HFFc6 (cell line): Measurements from ENCODE around the gene CHIT1. TPM values are rescaled to one million over a fixed set of nuclear protein-coding genes. Genes with fewer than 3 reads are reported as not detected.

ENCODE experiments used
- DNase-seq: peaks from one replicate; pipeline ENCODE4 v3.0.0-alpha.2; 2018
- H3K27ac Mint-ChIP-seq: 2 replicates; pipeline ENCODE4 v1.8.0; 2020; ENCODE audit warnings: mild to moderate bottlenecking, mixed read lengths
- H3K27me3 Mint-ChIP-seq: 2 replicates; pipeline ENCODE4 v1.8.0; 2021; ENCODE audit warnings: mild to moderate bottlenecking, moderate library complexity, mixed read lengths; ENCODE audit not compliant: insufficient read depth
- H3K36me3 Mint-ChIP-seq: 2 replicates; pipeline ENCODE4 v1.8.0; 2021; ENCODE audit warnings: low read depth, mixed read lengths
- H3K4me1 Mint-ChIP-seq: 2 replicates; pipeline ENCODE4 v1.8.0; 2020; ENCODE audit warnings: low read depth, mixed read lengths
- H3K4me3 Mint-ChIP-seq: 2 replicates; pipeline ENCODE4 v1.8.0; 2020; ENCODE audit warnings: mild to moderate bottlenecking, moderate library complexity, mixed read lengths
- H3K9me3 Mint-ChIP-seq: 2 replicates; pipeline ENCODE4 v1.8.0; 2020; ENCODE audit warnings: mild to moderate bottlenecking, mixed read lengths
- CTCF ChIP-seq: fragments of 200-600 bp; sonication (generic); IDR thresholded peaks from 2 replicates; pipeline ENCODE4 v1.5.0; 2021; ENCODE audit warnings: antibody characterized with exemption, mild to moderate bottlenecking
- total RNA-seq, 6 experiments: library from RNA; stranded (reverse); fragmentation: NEBNext Ultra II Directional; extraction: Animal tissue kit (Norgen Biotek cat#: 25700); gene quantifications; 2 replicates in 1 of 6; 3 replicates in 5 of 6; pipeline ENCODE4 v1.2.3, GENCODE V29; 2021

The CHIT1 gene
- total RNA-seq, 6 experiments from 2014 or later: not detected

GRCh38 chr1:203177470-203178039, 51.9 kb downstream of the CHIT1 start:
- Mint-ChIP-seq H3K27ac (peak overlapping the region; percentile 94), H3K4me1 (peaks cover 41% of the 10 kb centered on the region), H3K9me3 (no peaks in the 10 kb centered on the region), H3K36me3 (no peaks in the 10 kb centered on the region), H3K27me3 (peaks cover 2% of the 10 kb centered on the region; the same call in 1 of the 2 replicates), H3K4me3 (peak overlapping the region; percentile 74)
- peak; percentile 65 for DNase-seq
- no peak for TF ChIP-seq CTCF

- Mint-ChIP-seq H3K36me3 (no peaks in the 10 kb centered on the region), H3K4me3 (peak overlapping the region; percentile 74), H3K27ac (peak overlapping the region; percentile 94), H3K4me1 (peaks cover 41% of the 10 kb centered on the region), H3K9me3 (no peaks in the 10 kb centered on the region), H3K27me3 (peaks cover 2% of the 10 kb centered on the region; the same call in 1 of the 2 replicates)
- DNase-seq: no peak
- no peak for TF ChIP-seq CTCF
These were observed 52.5 kb downstream of the CHIT1 start for GRCh38 chr1:203177036-203177405.

GRCh38 chr1:203176273-203177035, 53.0 kb downstream of the CHIT1 start:
- DNase-seq: no peak
- Mint-ChIP-seq H3K27me3 (peaks cover 2% of the 10 kb centered on the region; the same call in 1 of the 2 replicates), H3K9me3 (no peaks in the 10 kb centered on the region), H3K36me3 (no peaks in the 10 kb centered on the region), H3K4me1 (peaks cover 41% of the 10 kb centered on the region), H3K4me3 (no peak overlapping the region), H3K27ac (peak overlapping the region; percentile 94)
- TF ChIP-seq CTCF: no peak

GRCh38 chr1:203175827-203176241, 53.6 kb downstream of the CHIT1 start:
- H3K36me3 Mint-ChIP-seq: no peaks in the 10 kb centered on the region
- no peak for DNase-seq
- H3K4me1 Mint-ChIP-seq: peaks cover 41% of the 10 kb centered on the region
- TF ChIP-seq CTCF: no peak
- H3K4me3 Mint-ChIP-seq: no peak overlapping the region
- no peaks in the 10 kb centered on the region; the same call in 1 of the 2 replicates for H3K27me3 Mint-ChIP-seq
- H3K27ac Mint-ChIP-seq: no peak overlapping the region
- H3K9me3 Mint-ChIP-seq: no peaks in the 10 kb centered on the region

GRCh38 chr1:203175237-203175826, 54.1 kb downstream of the CHIT1 start, which contains the start of gene MYBPH:
MYBPH (minus strand) TSS chr1:203175826; CDS start chr1:203175755, 71 bp downstream.
- Mint-ChIP-seq H3K27ac (0 out of 2 replicates have a peak within 1 kb of the TSS, but pooled peaks have one; percentile 94), H3K36me3 (no peaks in the 10 kb centered on the region), H3K9me3 (no peaks in the 10 kb centered on the region), H3K4me1 (peaks cover 41% of the 10 kb centered on the region), H3K27me3 (no peaks in the 10 kb centered on the region; the same call in 1 of the 2 replicates), H3K4me3 (no peak within 1 kb of the TSS)
- no peak for DNase-seq
- TF ChIP-seq CTCF: no peak
